ENCODE measurements around the gene CYP2R1.

CYP2R1 gene

DNA sequence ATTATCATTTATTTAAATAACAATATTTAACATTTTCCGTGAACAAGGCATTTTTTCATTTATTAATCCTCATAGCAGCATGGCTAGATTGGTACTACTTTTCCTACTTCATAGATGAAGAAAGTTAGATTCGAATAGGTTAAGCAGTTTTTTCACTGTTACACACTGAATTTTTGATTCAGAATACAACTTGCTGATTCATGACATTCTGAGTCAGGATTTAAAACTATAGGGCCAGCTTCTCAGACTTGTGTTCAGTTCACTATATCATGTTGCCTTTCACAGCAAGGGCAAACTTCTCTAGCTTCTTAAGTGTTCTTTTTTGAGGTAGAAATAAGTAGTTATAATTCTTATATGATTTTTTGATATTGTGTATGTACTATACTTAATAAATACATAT, 31.5 kb downstream of the CYP2R1 start:
- Histone ChIP-seq H3K4me1 (ENCODE audit: control insufficient read depth in 1 of 2, insufficient read depth in 1 of 2, low read depth in 1 of 2, low read length in 1 of 2) (no peaks in the 10 kb centered on the region), H3K4me3 (ENCODE audit: low read depth in 1 of 2, low read length in 1 of 2) (no peak overlapping the region), H3K27me3 (no peaks in the 10 kb centered on the region), H3K27ac (no peak overlapping the region), H3K9me3 (no peaks in the 10 kb centered on the region), H3K36me3 (peaks cover 32% of the 10 kb centered on the region)
- TF ChIP-seq CTCF (IDR thresholded peaks at IDR 0.05) = no peak

- Histone ChIP-seq H3K4me1 (ENCODE audit: control insufficient read depth in 1 of 2, insufficient read depth in 1 of 2, low read depth in 1 of 2, low read length in 1 of 2) (no peaks in the 10 kb centered on the region), H3K9me3 (no peaks in the 10 kb centered on the region), H3K4me3 (ENCODE audit: low read depth in 1 of 2, low read length in 1 of 2) (no peak overlapping the region), H3K27ac (no peak overlapping the region), H3K36me3 (peaks cover 26% of the 10 kb centered on the region), H3K27me3 (no peaks in the 10 kb centered on the region)
- no peak for TF ChIP-seq CTCF (IDR thresholded peaks at IDR 0.05)
Observed at GRCh38 chr11:14858404-14858803, 33.6 kb downstream of the CYP2R1 start.

DNA sequence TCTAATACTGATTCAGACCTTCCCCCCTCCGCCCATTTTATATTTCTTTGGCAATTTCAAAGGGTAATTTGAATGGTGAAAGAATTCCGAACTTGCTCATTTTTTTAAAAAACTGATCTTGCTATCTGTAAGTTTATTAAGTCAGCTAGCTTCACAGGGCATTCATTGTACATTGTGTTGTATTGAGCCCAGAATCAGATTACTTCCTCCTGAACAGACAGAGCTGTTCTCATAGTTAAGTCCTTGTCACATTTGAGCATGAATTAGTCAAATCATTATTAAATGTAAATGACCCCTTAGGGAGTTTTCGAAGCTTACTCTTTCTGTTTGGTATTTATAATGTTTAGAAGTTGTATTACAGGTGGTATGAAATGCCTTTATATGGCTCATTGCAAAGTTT, 34.4 kb downstream of the CYP2R1 start:
- no peak for TF ChIP-seq CTCF (IDR thresholded peaks at IDR 0.05)
- Histone ChIP-seq H3K36me3 (peaks cover 20% of the 10 kb centered on the region), H3K4me3 (ENCODE audit: low read depth in 1 of 2, low read length in 1 of 2) (no peak overlapping the region), H3K27me3 (no peaks in the 10 kb centered on the region), H3K9me3 (no peaks in the 10 kb centered on the region), H3K4me1 (ENCODE audit: control insufficient read depth in 1 of 2, insufficient read depth in 1 of 2, low read depth in 1 of 2, low read length in 1 of 2) (no peaks in the 10 kb centered on the region), H3K27ac (no peak overlapping the region)

DNA sequence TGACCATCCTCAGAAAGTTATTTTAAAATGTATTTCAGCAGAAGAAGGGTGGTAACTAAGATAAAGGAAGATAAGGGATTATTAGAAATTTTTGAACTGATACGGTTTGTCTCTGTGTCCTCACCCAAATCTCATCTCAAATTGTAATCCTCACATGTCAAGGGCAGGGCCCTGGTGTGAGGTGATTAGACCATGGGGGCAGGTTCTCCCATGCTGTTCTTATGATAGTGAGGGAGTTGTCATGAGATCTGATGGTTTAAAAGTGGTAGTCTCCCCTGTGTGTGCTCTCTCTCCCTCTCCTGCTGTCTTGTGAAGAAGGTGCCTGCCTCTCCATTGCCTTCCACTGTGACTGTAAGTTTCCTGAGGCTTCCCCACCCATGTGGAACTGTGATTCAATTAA, 36.1 kb downstream of the CYP2R1 start:
- H3K4me1 ChIP-seq (ENCODE audit: control insufficient read depth in 1 of 2, insufficient read depth in 1 of 2, low read depth in 1 of 2, low read length in 1 of 2) = no peaks in the 10 kb centered on the region
- H3K4me3 ChIP-seq (ENCODE audit: low read depth in 1 of 2, low read length in 1 of 2) = no peak overlapping the region
- no peaks in the 10 kb centered on the region for H3K9me3 ChIP-seq
- H3K27ac ChIP-seq = no peak overlapping the region
- TF ChIP-seq CTCF (IDR thresholded peaks at IDR 0.05) = no peak
- no peaks in the 10 kb centered on the region for H3K27me3 ChIP-seq
- peaks cover 4% of the 10 kb centered on the region for H3K36me3 ChIP-seq

DNA sequence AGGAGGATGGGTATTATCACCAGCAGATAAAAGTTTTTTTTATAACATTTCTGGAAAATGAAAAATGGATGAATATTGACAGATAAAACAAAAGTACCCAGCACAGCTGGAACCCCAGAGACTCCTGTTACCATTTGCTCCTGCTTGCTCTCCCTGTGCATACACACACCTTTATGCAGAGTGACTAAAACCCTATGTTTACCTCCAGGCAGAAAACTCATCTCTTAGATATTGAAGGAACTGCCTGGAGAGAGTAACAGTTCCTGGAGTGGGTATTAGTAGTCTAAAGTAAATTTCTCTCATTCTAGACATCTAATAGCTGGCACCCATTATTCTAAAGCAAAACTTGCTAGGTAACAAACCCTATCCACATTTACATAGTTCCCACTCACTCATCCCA, 38.0 kb downstream of the CYP2R1 start:
- Histone ChIP-seq H3K27me3 (no peaks in the 10 kb centered on the region), H3K4me1 (ENCODE audit: control insufficient read depth in 1 of 2, insufficient read depth in 1 of 2, low read depth in 1 of 2, low read length in 1 of 2) (no peaks in the 10 kb centered on the region), H3K36me3 (no peaks in the 10 kb centered on the region), H3K9me3 (no peaks in the 10 kb centered on the region), H3K27ac (no peak overlapping the region), H3K4me3 (ENCODE audit: low read depth in 1 of 2, low read length in 1 of 2) (no peak overlapping the region)
- TF ChIP-seq CTCF (IDR thresholded peaks at IDR 0.05) = no peak

DNA sequence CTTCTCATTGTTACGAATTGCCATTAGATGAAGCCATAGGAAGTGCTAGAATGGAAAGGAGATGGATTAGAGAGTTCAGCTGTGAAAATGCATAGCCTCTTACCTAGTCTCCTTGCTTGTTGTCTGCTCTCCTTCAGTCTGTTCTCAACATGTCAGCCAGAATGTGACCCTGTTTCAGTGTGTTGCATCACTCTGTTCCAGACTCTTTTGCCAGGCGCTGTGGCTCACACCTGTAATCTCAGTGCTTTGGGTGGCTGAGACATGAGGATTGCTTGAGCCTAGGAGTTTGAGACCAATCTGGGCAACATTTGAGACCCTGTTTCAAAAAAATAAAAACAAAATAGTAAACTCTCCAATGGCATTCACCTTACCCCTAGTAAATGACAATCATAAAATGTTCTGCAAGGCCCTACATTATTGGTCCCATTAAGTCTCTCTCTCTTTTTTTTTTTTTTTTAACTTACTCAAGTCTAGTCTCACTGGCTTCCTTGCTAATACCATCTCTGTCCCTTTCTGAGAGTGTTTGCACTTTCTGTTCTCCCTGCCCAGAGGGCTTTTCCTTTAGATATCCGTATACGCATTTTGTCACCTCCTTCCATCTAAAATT, 39.4 kb downstream of the CYP2R1 start:
- H3K9me3 ChIP-seq = no peaks in the 10 kb centered on the region
- H3K4me1 ChIP-seq (ENCODE audit: control insufficient read depth in 1 of 2, insufficient read depth in 1 of 2, low read depth in 1 of 2, low read length in 1 of 2) = no peaks in the 10 kb centered on the region
- H3K36me3 ChIP-seq = no peaks in the 10 kb centered on the region
- TF ChIP-seq CTCF (IDR thresholded peaks at IDR 0.05) = no peak
- H3K4me3 ChIP-seq (ENCODE audit: low read depth in 1 of 2, low read length in 1 of 2) = no peak overlapping the region
- H3K27me3 ChIP-seq = no peaks in the 10 kb centered on the region
- H3K27ac ChIP-seq = no peak overlapping the region

Data from neutrophil (primary cell).